HCT116 (cell line): ENCODE measurements around the gene ARHGEF17. TPM values are rescaled to one million over a fixed set of nuclear protein-coding genes. Genes with fewer than 3 reads are reported as not detected.

Experiments used
- ATAC-seq: fragments of 200-7000 bp; cut with Tn5 transposase; 2 replicates; pipeline ENCODE4 v1.9.1; 2020; ENCODE audit warnings: mild to moderate bottlenecking, moderate library complexity
- BruUV-seq: library from RNA; stranded (reverse); fragments of 400-500 nt; replicated peaks from 2 replicates; lab custom pipeline; 2021; lab: Mats Ljungman, UMichigan
- CTCF ChIA-PET: fragments of 300-600 bp; sonication (Branson Sonifier 250); formaldehyde crosslinking; loops from one replicate; lab custom pipeline; 2021; ENCODE audit warnings: antibody characterized with exemption; lab: Charles Lee
- POLR2A ChIA-PET: fragments of 300-600, 350-600 bp; sonication (Branson Sonifier 250); formaldehyde crosslinking; loops from one replicate; lab custom pipeline; 2021; ENCODE audit warnings: antibody characterized with exemption; lab: Charles Lee
- RAD21 ChIA-PET, 2 experiments: fragments of 300-600 bp; sonication (Branson Sonifier 250); formaldehyde crosslinking; loops; one replicate each; lab custom pipeline; 2023; ENCODE audit warnings: low total read pairs in 2 of 2; ENCODE audit not compliant: uncharacterized antibody in 2 of 2, unreplicated experiment in 2 of 2, low non-redundant PET in 1 of 2; lab: Charles Lee
- DNase-seq: peaks from one replicate; pipeline ENCODE4 v3.0.0-alpha.2; 2010; ENCODE audit warnings: low read depth, low spot score
- H2AFZ ChIP-seq: fragments of 200-600 bp; shearing (Covaris generic), sonication (generic); 2 replicates; pipeline ENCODE4 v1.6.1; 2017; ENCODE audit warnings: low read depth, mixed run types, mixed read lengths, antibody characterized with exemption, low read length; ENCODE audit not compliant: poor library complexity, severe bottlenecking
- H3K27ac ChIP-seq: 2 replicates; pipeline ENCODE4 v1.5.1; 2012; ENCODE audit warnings: low read depth, low read length
- H3K27me3 ChIP-seq: fragments of 200-600 bp; sonication (generic); 2 replicates; pipeline ENCODE4 v1.6.1; 2016; ENCODE audit warnings: mixed run types, low read length, mixed read lengths; ENCODE audit not compliant: insufficient read depth
- H3K36me3 ChIP-seq, 2 experiments: fragments of 200-500 bp in 1 of 2; fragments of 200-600 bp in 1 of 2; sonication (Bioruptor generic) in 1 of 2; sonication (generic) in 1 of 2; 2 replicates each; pipeline versions ENCODE4 v1.5.1 to v1.6.1; 2014 to 2016; ENCODE audit warnings: low read length in 2 of 2, inconsistent platforms in 1 of 2, mixed read lengths in 1 of 2, mixed run types in 1 of 2; ENCODE audit not compliant: insufficient read depth in 2 of 2, control insufficient read depth in 1 of 2
- H3K4me1 ChIP-seq, 2 experiments: fragments of 200-600 bp in 1 of 2; sonication (generic) in 1 of 2; 2 replicates each; pipeline versions ENCODE4 v1.5.1 to v1.6.1; 2012 to 2017; ENCODE audit warnings: low read length in 2 of 2, inconsistent platforms in 1 of 2, mild to moderate bottlenecking in 1 of 2, mixed read lengths in 1 of 2, mixed run types in 1 of 2, moderate library complexity in 1 of 2; ENCODE audit not compliant: insufficient read depth in 2 of 2, control insufficient read depth in 1 of 2
- H3K4me2 ChIP-seq: fragments of 200-600 bp; sonication (generic); 2 replicates; pipeline ENCODE4 v1.6.1; 2017; ENCODE audit warnings: mixed run types, low read length, mixed read lengths
- H3K4me3 ChIP-seq, 2 experiments: fragments of 200-600 bp in 1 of 2; sonication (generic) in 1 of 2; replicated peaks in 1 of 2; 2 replicates each; pipeline ENCODE4 v1.5.1; 2011 to 2016; ENCODE audit warnings: low read length in 2 of 2, control low read depth in 1 of 2, low read depth in 1 of 2, mild to moderate bottlenecking in 1 of 2, mixed read lengths in 1 of 2, mixed run types in 1 of 2
- H3K79me2 ChIP-seq: fragments of 200-600 bp; sonication (generic); 2 replicates; pipeline ENCODE4 v1.6.1; 2017; ENCODE audit warnings: mild to moderate bottlenecking, mixed run types, low read length, moderate library complexity, mixed read lengths; ENCODE audit not compliant: insufficient read depth
- H3K9ac ChIP-seq: fragments of 200-600 bp; sonication (generic); 2 replicates; pipeline ENCODE4 v1.6.1; 2016; ENCODE audit warnings: low read length, mixed read lengths
- H3K9me2 ChIP-seq: fragments of 200-600 bp; sonication (generic), shearing (Covaris generic); 2 replicates; pipeline ENCODE4 v1.6.1; 2017; ENCODE audit warnings: mixed run types, mild to moderate bottlenecking, moderate library complexity; ENCODE audit not compliant: insufficient read depth
- H3K9me3 ChIP-seq, 2 experiments: fragments of 200-500 bp in 1 of 2; fragments of 200-600 bp in 1 of 2; sonication (Bioruptor generic) in 1 of 2; sonication (generic) in 1 of 2; 2 replicates each; pipeline ENCODE4 v1.6.1; 2014 to 2017; ENCODE audit warnings: low read length in 2 of 2, mixed read lengths in 2 of 2, inconsistent platforms in 1 of 2, low read depth in 1 of 2, mild to moderate bottlenecking in 1 of 2, mixed run types in 1 of 2, moderate library complexity in 1 of 2; ENCODE audit not compliant: control insufficient read depth in 1 of 2, insufficient read depth in 1 of 2
- H4K20me1 ChIP-seq: fragments of 200-600 bp; sonication (generic), shearing (Covaris generic); 2 replicates; pipeline ENCODE4 v1.6.1; 2017; ENCODE audit warnings: mixed run types, mild to moderate bottlenecking, moderate library complexity; ENCODE audit not compliant: insufficient read depth
- CBX3 ChIP-seq: IDR thresholded peaks from 2 replicates; pipeline ENCODE4 v1.6.1; 2012; ENCODE audit warnings: low read depth
- EZH2 ChIP-seq: fragments of 200-600 bp; sonication (generic); IDR thresholded peaks from 2 replicates; pipeline ENCODE4 v1.6.1; 2017; ENCODE audit warnings: antibody characterized with exemption, mixed run types
- EZH2phosphoT487 ChIP-seq: fragments of 200-600 bp; IDR thresholded peaks from 2 replicates; pipeline ENCODE4 v1.6.1; 2018; ENCODE audit warnings: antibody characterized with exemption, borderline replicate concordance
- RAD21 ChIP-seq: IDR thresholded peaks from 2 replicates; pipeline ENCODE4 v1.6.1; 2012; ENCODE audit warnings: low read depth, mild to moderate bottlenecking
- SRF ChIP-seq: IDR thresholded peaks from 2 replicates; pipeline ENCODE4 v1.6.1; 2012; ENCODE audit warnings: low read depth
- ZFX ChIP-seq: fragments of 450-650 bp; IDR thresholded peaks from 2 replicates; pipeline ENCODE4 v1.6.1; 2017
- intact Hi-C: fragments of 100-400 bp; cut with micrococcal nuclease; formaldehyde crosslinking; loops from 2 replicates; pipeline ENCODE4 v1.10.0; 2022
- total RNA-seq: library from RNA; stranded (reverse); gene quantifications from one replicate; pipeline ENCODE4 v1.2.1, GENCODE V29; 2021; ENCODE audit not compliant: unreplicated experiment
- TF ChIP-seq, protein P1 (sequence below), 3 experiments: fragments of 200-600 bp in 1 of 3; sonication (generic) in 1 of 3; IDR thresholded peaks in 2 of 3; conservative IDR thresholded peaks in 1 of 3; 2 replicates each; pipeline ENCODE4 v1.5.1; 2012 to 2017; ENCODE audit warnings: low read depth in 2 of 3, low read length in 2 of 3, antibody characterized with exemption in 1 of 3, borderline replicate concordance in 1 of 3, control low read depth in 1 of 3, mild to moderate bottlenecking in 1 of 3, mixed read lengths in 1 of 3, mixed run types in 1 of 3, moderate library complexity in 1 of 3; ENCODE audit not compliant: insufficient read depth in 1 of 3

ARHGEF17 gene
- total RNA-seq, 1 experiment from 2014 or later: 18.2 TPM

GRCh38 chr11:73388265-73389133 is 80.4 kb downstream of the ARHGEF17 start:
- Histone ChIP-seq H3K27me3 (no peaks in the 10 kb centered on the region), H3K27ac (no peak overlapping the region), H3K9me2 (no peaks in the 10 kb centered on the region), H2AFZ (no peak overlapping the region), H3K4me3 (no peak overlapping the region), H3K9ac (no peak overlapping the region), H3K36me3 (peaks cover 0 to under 1% of the 10 kb centered on the region in 2 experiments; a peak in 1 of 4 replicates), H3K9me3 (no peaks in the 10 kb centered on the region), H3K79me2 (peaks cover 70% of the 10 kb centered on the region), H3K4me1 (peaks cover 4 to 28% of the 10 kb centered on the region in 2 experiments; a peak in 3 of 4 replicates), H3K4me2 (no peak overlapping the region), H4K20me1 (no peaks in the 10 kb centered on the region)
- CTCF ChIA-PET: interaction anchor here (1.9 kb wide), 1 partner anchor 37 kb away, joined by 6 read pairs; no protein-coding TSS in a partner anchor
- intact Hi-C loops: no loop called here
- RAD21 ChIA-PET: no interaction called here
- no TSS peak for BruUV-seq
- TF ChIP-seq EZH2phosphoT487 (no peak), EZH2 (no peak), CBX3 (no peak), RAD21 (no peak), ZFX (no peak), SRF (no peak)
- TF ChIP-seq, protein P1, sequence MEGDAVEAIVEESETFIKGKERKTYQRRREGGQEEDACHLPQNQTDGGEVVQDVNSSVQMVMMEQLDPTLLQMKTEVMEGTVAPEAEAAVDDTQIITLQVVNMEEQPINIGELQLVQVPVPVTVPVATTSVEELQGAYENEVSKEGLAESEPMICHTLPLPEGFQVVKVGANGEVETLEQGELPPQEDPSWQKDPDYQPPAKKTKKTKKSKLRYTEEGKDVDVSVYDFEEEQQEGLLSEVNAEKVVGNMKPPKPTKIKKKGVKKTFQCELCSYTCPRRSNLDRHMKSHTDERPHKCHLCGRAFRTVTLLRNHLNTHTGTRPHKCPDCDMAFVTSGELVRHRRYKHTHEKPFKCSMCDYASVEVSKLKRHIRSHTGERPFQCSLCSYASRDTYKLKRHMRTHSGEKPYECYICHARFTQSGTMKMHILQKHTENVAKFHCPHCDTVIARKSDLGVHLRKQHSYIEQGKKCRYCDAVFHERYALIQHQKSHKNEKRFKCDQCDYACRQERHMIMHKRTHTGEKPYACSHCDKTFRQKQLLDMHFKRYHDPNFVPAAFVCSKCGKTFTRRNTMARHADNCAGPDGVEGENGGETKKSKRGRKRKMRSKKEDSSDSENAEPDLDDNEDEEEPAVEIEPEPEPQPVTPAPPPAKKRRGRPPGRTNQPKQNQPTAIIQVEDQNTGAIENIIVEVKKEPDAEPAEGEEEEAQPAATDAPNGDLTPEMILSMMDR (IDR thresholded peaks at IDR 0.05 in 2 of 3, conservative IDR thresholded peaks at IDR 0.05 in 1 of 3; ENCODE audit: borderline replicate concordance in 1 of 3, insufficient read depth in 1 of 3, low read depth in 2 of 3, low read length in 2 of 3): no peak
- DNase-seq (no peak), ATAC-seq (no peak)
- POLR2A ChIA-PET: no interaction called here
